ENCODE results near the gene ZNF593. TPM values are rescaled to one million over a fixed set of nuclear protein-coding genes. Genes with fewer than 3 reads are reported as not detected.

ZNF593 gene
- total and polyA plus RNA-seq, 2 of the 13 experiments (the other 11 are each of a cell fraction or from before 2014, with no cell fraction given): 37.3 to 55.8 TPM

DNA sequence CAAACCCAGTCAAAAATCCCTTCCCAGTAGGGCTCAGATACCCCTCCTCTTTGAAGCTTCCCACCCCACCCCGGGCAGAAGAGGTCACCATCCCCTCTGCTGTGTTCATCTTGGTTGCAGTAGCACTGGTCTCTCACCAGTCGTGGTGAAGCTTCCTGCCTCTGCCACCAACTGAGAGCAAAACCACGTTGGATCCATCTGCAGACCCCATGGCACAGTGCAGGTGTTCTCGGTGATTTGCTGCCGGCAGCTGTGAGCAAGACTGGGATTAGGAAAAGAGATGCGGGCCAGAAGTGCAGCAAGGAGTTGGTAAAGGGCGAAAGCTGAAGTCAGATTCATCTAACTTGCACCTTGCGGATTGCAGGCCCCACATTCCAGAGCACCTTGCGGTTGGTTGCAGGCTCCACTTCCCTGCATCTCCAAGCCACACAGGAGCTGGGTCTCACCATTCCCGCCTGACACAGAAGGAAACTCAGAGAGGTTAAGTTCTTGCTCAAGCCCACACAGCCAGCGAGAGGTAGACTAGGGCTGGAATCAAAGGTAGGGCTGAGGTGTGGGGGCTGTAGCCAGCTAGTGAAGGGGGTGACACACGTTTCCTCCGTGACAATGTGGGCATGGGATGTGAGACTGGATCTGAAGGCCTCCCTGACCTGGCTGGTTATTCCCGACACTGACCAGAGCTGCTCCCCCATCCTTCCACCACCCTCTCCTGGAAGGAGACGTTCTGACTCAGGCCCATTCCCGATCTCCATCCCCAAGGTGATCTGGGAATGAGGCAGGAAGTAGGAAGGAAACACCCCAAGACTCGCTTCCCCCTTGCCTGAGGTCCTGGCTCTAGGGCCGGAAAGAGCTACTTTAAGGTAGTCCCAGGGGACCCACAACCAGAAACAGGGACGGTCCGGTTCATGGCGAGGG, 14.1 kb upstream of the ZNF593 start:
- H3K79me2 ChIP-seq (ENCODE audit: insufficient read depth, low read length): no peaks in the 10 kb centered on the region
- H3K4me3 ChIP-seq (replicated peaks in 1 of 3; ENCODE audit: insufficient read depth in 1 of 3, low read depth in 2 of 3, low read length in 3 of 3): no peak overlapping the region
- peaks cover 10% of the 10 kb centered on the region for H3K4me1 ChIP-seq (ENCODE audit: insufficient read depth, low read length)
- no peaks in the 10 kb centered on the region for H3K36me3 ChIP-seq (replicated peaks in 1 of 2; ENCODE audit: control insufficient read depth in 1 of 2, insufficient read depth in 2 of 2, low read length in 2 of 2)
- no peak overlapping the region for H3K27ac ChIP-seq (ENCODE audit: extremely low read length, insufficient read depth, low read length)
- no peak overlapping the region for H3K4me2 ChIP-seq (ENCODE audit: low read depth, low read length)
- ATAC-seq (no peak), FAIRE-seq (no peak), DNase-seq (ENCODE audit: low spot score) (no peak)
- no peak for TF ChIP-seq ZNF776 (CRISPR knock-in tag; IDR thresholded peaks at IDR 0.05)
- TF ChIP-seq ZNF768 (CRISPR knock-in tag; IDR thresholded peaks at IDR 0.05): peak; percentile 83
- BruUV-seq (replicated peaks): no TSS peak
- no peak overlapping the region for H3K9ac ChIP-seq (ENCODE audit: insufficient read depth, low read depth, low read length)
- H3K9me3 ChIP-seq (ENCODE audit: low read length): no peaks in the 10 kb centered on the region
- CTCF ChIA-PET (ENCODE audit: low intra/inter-chr PET ratio, low total read pairs): no interaction called here
- H2AFZ ChIP-seq (ENCODE audit: low read length): no peak overlapping the region
- in situ Hi-C loops (cut with HindIII; ENCODE audit: extremely low pct_ligation_motif_present, low pct_unique_long_range_greater_than_20kb) (loop anchor here (10.0 kb wide), 1 partner anchor 51 kb away; no protein-coding TSS in a partner anchor), intact Hi-C loops (cut with micrococcal nuclease; ENCODE audit: unreplicated experiment) (no loop called here)
- peaks cover 10 to 51% of the 10 kb centered on the region in 2 experiments; a peak in 3 of 5 replicates for H3K27me3 ChIP-seq (ENCODE audit: control insufficient read depth in 1 of 2, insufficient read depth in 2 of 2, low read length in 2 of 2)
- POLR2A ChIA-PET: interaction anchor here (0.6 kb wide), 1 partner anchor 79 kb away, joined by 3 read pairs; no protein-coding TSS in a partner anchor
- WGBS (ENCODE audit: low lambda C conversion rate): 26% methylated on average over 19 of the region's 21 CpGs
- H4K20me1 ChIP-seq (ENCODE audit: insufficient read depth, low read length): no peaks in the 10 kb centered on the region

DNA sequence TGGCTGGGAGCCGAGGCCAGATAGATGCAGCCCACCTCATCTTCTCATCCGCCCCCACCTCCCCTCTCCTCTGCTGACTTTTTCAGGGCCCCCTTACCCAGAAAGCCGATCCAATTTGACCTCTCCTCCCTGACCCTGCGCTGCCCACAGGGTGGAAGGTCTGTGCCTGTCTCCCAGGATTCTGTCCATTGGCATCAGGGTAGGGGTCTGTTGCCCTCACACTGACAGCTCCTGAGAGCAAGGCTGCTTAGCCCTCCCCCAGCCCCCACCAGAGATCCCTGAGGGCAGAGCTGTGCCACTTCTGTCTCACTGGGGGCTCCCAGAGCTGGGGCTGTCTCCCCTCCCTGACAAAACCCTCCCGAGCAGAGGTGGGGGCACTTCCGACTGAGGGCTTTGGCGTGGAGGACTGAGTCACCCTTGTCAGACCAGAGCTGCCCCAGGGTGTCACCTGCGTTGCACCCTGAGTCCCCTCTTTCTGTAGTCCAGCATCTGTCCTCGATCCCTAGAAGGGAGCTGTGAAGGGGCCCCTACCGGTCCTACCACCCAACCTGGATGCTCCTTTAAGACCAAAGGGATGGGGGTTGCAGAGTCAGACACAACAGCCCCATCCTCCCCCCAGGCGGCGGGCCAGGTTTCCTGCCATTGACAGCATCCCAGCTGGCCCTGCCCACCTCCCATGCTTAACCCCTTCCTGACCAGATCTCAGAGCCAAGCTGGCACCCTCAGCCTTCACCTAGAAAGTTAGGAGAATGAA, 13.2 kb upstream of the ZNF593 start:
- Histone ChIP-seq H4K20me1 (ENCODE audit: insufficient read depth, low read length) (no peaks in the 10 kb centered on the region), H3K9ac (ENCODE audit: insufficient read depth, low read depth, low read length) (no peak overlapping the region), H3K27me3 (ENCODE audit: control insufficient read depth in 1 of 2, insufficient read depth in 2 of 2, low read length in 2 of 2) (peaks cover 14 to 55% of the 10 kb centered on the region in 2 experiments; a peak in 4 of 5 replicates), H3K79me2 (ENCODE audit: insufficient read depth, low read length) (no peaks in the 10 kb centered on the region), H3K4me1 (ENCODE audit: insufficient read depth, low read length) (peaks cover 15% of the 10 kb centered on the region), H2AFZ (ENCODE audit: low read length) (no peak overlapping the region), H3K27ac (ENCODE audit: extremely low read length, insufficient read depth, low read length) (no peak overlapping the region), H3K9me3 (ENCODE audit: low read length) (no peaks in the 10 kb centered on the region), H3K4me2 (ENCODE audit: low read depth, low read length) (no peak overlapping the region), H3K36me3 (replicated peaks in 1 of 2; ENCODE audit: control insufficient read depth in 1 of 2, insufficient read depth in 2 of 2, low read length in 2 of 2) (no peaks in the 10 kb centered on the region), H3K4me3 (replicated peaks in 1 of 3; ENCODE audit: insufficient read depth in 1 of 3, low read depth in 2 of 3, low read length in 3 of 3) (no peak overlapping the region)
- intact Hi-C loops (cut with micrococcal nuclease; ENCODE audit: unreplicated experiment) (no loop called here), in situ Hi-C loops (cut with HindIII; ENCODE audit: extremely low pct_ligation_motif_present, low pct_unique_long_range_greater_than_20kb) (loop anchor here (10.0 kb wide), 1 partner anchor 52 kb away; no protein-coding TSS in a partner anchor)
- ChIA-PET CTCF (ENCODE audit: low intra/inter-chr PET ratio, low total read pairs) (no interaction called here), POLR2A (interaction anchor here (0.6 kb wide), 1 partner anchor 79 kb away, joined by 3 read pairs; no protein-coding TSS in a partner anchor)
- ATAC-seq (no peak), DNase-seq (ENCODE audit: low spot score) (no peak), FAIRE-seq (no peak)
- WGBS (ENCODE audit: low lambda C conversion rate): 29% methylated on average over 6 of the region's 12 CpGs
- BruUV-seq (replicated peaks): no TSS peak
- TF ChIP-seq ZBTB7A (CRISPR knock-in tag; IDR thresholded peaks at IDR 0.05): no peak
- peak; percentile 88 for TF ChIP-seq ZNF652 (CRISPR knock-in tag; IDR thresholded peaks at IDR 0.05; ENCODE audit: borderline replicate concordance, low read depth)
